Esophagus mucosa (tissue), 1 donor: ENCODE results near the gene MNS1. TPM values are rescaled to one million over a fixed set of nuclear protein-coding genes. Genes with fewer than 3 reads are reported as not detected.
"Not testable (repeated sequence)": the region's sequence is repeated elsewhere in the genome, so short reads cannot be mapped to it uniquely, and the experiment has no call there.

Experiments used
- ATAC-seq: fragments of 200-7000 bp; cut with Tn5 transposase; one replicate; pipeline ENCODE4 v1.9.1; 2020
- total RNA-seq: library from RNA; stranded (reverse); gene quantifications from one replicate; pipeline ENCODE4 v1.2.4, GENCODE V29; 2023
- donor health status: DM: yes; HTN: yes; CAD: no.

Gene MNS1
- total RNA-seq, 1 donor from 2014 or later = 2.4 TPM

- ATAC-seq = no peak
Measured at GRCh38 chr15:56445746-56446145, 19.2 kb downstream of the MNS1 start.

- ATAC-seq = no peak
Measured at GRCh38 chr15:56442354-56442753, 22.6 kb downstream of the MNS1 start.

GRCh38 chr15:56440214-56440770 is 24.6 kb downstream of the MNS1 start:
- ATAC-seq = no peak

GRCh38 chr15:56432304-56432703 is 32.6 kb downstream of the MNS1 start:
- ATAC-seq = no peak

GRCh38 chr15:56428821-56429458 is 36.0 kb downstream of the MNS1 start:
- ATAC-seq = no peak

- no peak for ATAC-seq
Measured at GRCh38 chr15:56425976-56426375, 39.0 kb downstream of the MNS1 start.

- ATAC-seq = no peak
Measured at GRCh38 chr15:56425276-56425675, 39.7 kb downstream of the MNS1 start.

GRCh38 chr15:56413114-56413733 is 51.7 kb downstream of the MNS1 start:
- ATAC-seq = not testable (repeated sequence)

- peak; percentile 28 for ATAC-seq
Measured at GRCh38 chr15:56411122-56411749, 53.7 kb downstream of the MNS1 start.

- ATAC-seq = no peak
Measured at GRCh38 chr15:56410721-56411120, 54.2 kb downstream of the MNS1 start.

GRCh38 chr15:56399209-56399608 is 65.7 kb downstream of the MNS1 start:
- ATAC-seq = not testable (repeated sequence)

- ATAC-seq = not testable (repeated sequence)
Measured at GRCh38 chr15:56397325-56397724, 67.6 kb downstream of the MNS1 start.

- ATAC-seq = no peak
Measured at GRCh38 chr15:56394909-56395308, 70.0 kb downstream of the MNS1 start.

GRCh38 chr15:56393277-56393676 is 71.7 kb downstream of the MNS1 start:
- no peak for ATAC-seq

- no peak for ATAC-seq
Measured at GRCh38 chr15:56390739-56391267, 74.1 kb downstream of the MNS1 start.

GRCh38 chr15:56385908-56386307 is 79.0 kb downstream of the MNS1 start:
- no peak for ATAC-seq

GRCh38 chr15:56383010-56383409 is 81.9 kb downstream of the MNS1 start:
- ATAC-seq = peak; percentile 91

Other genes with a start within 250 kb of the MNS1 start
- gene RFX7, start 221.3 kb downstream of the MNS1 start, total RNA-seq = 15.1 TPM
- 9.2 TPM for gene TEX9, start 99.7 kb downstream of the MNS1 start, total RNA-seq